ENCODE data around the gene TDRD5.

The TDRD5 gene, protein sequence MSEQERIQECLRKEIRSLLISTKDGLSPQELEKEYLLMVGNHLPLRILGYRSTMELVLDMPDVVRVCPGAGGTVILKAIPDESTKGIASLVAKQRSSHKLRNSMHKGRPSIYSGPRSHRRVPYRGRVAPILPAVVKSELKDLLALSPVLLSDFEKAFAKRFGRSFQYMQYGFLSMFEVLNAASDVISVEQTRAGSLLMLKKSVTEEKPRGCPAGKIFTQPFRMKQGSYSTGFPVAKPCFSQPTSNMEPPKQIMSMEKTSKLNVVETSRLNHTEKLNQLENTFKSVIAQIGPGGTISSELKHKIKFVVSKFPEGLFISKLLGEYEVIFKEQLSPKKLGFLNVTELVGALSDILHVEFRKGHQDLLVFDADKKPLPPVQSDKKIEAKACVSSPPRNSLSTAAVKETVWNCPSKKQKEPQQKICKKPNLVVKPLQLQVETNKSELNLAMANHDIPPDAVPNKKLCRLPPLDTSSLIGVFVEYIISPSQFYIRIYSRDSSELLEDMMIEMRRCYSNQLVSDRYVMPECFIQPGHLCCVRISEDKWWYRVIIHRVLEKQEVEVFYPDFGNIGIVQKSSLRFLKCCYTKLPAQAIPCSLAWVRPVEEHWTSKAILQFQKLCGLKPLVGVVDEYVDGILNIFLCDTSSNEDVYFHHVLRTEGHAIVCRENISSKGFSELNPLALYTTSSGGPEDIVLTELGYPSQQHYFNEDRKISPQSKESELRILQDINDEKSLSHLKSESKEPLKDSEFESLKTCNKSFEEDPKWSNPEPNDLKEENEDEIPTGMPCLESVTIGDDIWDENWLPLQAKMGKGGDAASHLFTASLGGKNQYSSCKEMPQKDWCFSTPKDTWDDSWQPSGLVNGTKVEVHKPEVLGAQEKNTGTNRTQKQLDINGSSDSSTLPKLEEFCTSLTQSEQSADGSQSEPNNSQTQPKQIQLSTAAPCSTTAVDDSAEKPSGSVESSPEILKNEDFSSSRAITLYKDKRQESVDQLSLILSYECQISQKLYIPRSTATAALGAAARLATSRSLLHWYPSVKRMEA

DNA sequence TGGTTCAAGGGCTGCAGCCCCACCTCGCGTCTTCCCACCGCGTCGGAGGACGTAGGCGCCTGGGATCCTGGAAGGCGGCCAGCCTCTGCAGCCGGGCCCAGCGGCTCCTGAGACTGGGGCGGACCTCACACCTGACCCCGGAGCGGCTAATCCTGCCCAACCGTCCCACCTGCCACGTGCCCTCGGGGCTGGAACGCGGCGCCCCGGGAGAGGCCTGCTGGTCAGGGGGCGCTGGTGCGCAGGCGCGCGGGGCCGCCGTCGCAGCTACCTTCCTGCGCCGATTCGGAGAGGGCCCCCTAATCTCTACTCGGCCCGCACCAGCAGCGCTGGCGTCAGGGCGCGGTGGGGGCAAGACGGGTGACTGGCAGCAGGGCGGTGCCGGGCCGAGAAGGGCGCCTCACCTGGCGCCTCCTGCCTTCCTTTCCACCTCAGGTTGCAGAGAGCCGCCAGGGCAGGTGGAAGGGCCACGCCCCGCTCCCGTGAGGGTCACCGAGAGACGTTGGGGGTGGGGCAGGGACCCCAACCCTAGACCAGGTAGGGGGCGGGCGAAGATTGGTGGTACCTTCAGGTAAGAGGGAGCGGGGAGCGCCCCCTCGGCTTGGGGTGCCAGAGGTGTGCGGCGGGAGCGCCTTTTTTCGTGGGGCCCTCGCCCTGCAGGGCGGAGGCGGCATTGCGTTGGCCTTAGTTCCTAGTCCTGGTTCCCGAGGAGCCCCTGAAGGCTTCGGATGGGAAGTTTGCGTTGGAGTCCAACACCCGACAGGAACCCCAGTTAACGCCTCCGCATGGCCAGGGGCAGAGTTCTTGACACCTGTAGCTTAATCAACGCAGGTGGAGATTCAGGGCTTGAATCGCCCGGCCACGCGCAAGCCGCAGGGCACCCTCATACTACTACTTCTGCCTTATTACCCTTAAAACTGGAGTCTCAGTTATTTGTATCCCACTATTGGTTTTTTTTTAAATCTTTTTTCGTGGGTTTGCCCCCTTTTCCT, at the start of gene TDRD5:
TDRD5 (plus strand) TSS at position 241 of the 989 bp plus-strand sequence. CDS start 784 bp downstream, outside the sequence.
- Histone ChIP-seq H3K27ac (ENCODE audit: low read length) (no peak within 1 kb of the TSS), H3K27me3 (ENCODE audit: control insufficient read depth, insufficient read depth, low read length) (peaks cover 2% of the 10 kb centered on the region; the same call in 1 of the 2 replicates), H3K4me3 (ENCODE audit: low read length) (peak within 1 kb of the TSS; percentile 8; the same call in 1 of the 2 replicates)

DNA sequence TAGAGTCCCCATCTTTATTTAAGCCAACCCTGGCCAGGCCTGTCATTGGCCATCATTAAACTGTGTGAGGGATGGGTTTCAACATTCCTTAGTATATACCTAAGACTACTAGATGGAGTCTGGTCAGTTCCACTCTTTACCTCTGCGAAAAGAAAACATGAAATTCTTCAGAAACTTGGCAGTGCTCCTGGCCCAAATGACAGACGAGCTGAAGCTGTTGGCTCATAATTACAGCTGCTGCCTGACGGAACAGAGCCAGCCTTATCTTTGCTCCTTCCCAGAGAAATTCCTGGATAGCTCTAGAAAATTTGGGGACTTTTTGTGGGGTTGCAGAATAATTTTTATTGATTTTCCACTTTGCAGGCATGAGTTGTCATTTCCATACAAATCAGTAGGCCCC, 46.3 kb upstream of the TDRD5 start:
- no peak overlapping the region for H3K4me3 ChIP-seq (ENCODE audit: low read length)
- H3K9me3 ChIP-seq (ENCODE audit: control insufficient read depth, insufficient read depth, low read length): no peaks in the 10 kb centered on the region
- no peak overlapping the region for H3K27ac ChIP-seq (ENCODE audit: low read length)
- H3K36me3 ChIP-seq (ENCODE audit: control insufficient read depth, insufficient read depth, low read length): no peaks in the 10 kb centered on the region
- WGBS (ENCODE audit: insufficient coverage, insufficient read length): no CpG with 5 or more reads among the region's 3 CpGs
- H3K27me3 ChIP-seq (ENCODE audit: control insufficient read depth, insufficient read depth, low read length): no peaks in the 10 kb centered on the region
- H3K4me1 ChIP-seq (ENCODE audit: control insufficient read depth, insufficient read depth, low read length): no peaks in the 10 kb centered on the region
- DNase-seq (ENCODE audit: low read depth, low spot score): no peak

More for the DNA sequence above, at the start of gene TDRD5:
- H3K36me3 ChIP-seq (ENCODE audit: control insufficient read depth, insufficient read depth, low read length): no peaks in the 10 kb centered on the region; the same call in 1 of the 2 replicates
- H3K9me3 ChIP-seq (ENCODE audit: control insufficient read depth, insufficient read depth, low read length): no peaks in the 10 kb centered on the region
- no peaks in the 10 kb centered on the region; the same call in 1 of the 2 replicates for H3K4me1 ChIP-seq (ENCODE audit: control insufficient read depth, insufficient read depth, low read length)
- WGBS (ENCODE audit: insufficient coverage, insufficient read length): no CpG with 5 or more reads among the region's 75 CpGs
- no peak for DNase-seq (ENCODE audit: low read depth, low spot score)

DNA sequence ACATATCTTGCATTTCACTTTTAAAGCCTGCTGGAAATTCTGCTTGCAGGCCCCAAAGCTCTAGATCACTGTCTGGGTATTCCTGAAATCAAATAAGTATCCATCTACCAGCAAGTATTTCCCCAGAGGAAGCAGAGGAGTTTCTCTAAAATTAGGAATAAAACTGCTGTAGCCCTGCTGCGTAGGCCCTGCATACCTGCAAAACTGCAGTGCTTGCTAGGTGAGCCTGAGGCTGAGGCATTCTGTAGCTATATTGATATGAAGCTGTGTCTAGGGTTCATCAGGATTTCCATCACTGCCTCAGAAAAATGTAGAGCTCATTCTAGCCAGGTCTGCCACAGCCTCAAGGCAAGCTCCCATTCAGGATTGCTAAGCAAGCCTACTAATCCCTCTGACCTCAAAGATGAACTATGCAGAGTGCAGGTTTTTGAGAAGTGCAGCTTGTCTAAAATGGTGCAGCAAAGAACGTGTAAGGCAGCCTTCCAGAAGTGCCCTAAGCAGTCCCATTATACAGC, 44.6 kb upstream of the TDRD5 start:
- Histone ChIP-seq H3K4me3 (ENCODE audit: low read length) (no peak overlapping the region), H3K36me3 (ENCODE audit: control insufficient read depth, insufficient read depth, low read length) (no peaks in the 10 kb centered on the region), H3K27me3 (ENCODE audit: control insufficient read depth, insufficient read depth, low read length) (no peaks in the 10 kb centered on the region), H3K27ac (ENCODE audit: low read length) (no peak overlapping the region), H3K4me1 (ENCODE audit: control insufficient read depth, insufficient read depth, low read length) (no peaks in the 10 kb centered on the region), H3K9me3 (ENCODE audit: control insufficient read depth, insufficient read depth, low read length) (no peaks in the 10 kb centered on the region)
- no peak for DNase-seq (ENCODE audit: low read depth, low spot score)
- no CpG with 5 or more reads among the region's 2 CpGs for WGBS (ENCODE audit: insufficient coverage, insufficient read length)

DNA sequence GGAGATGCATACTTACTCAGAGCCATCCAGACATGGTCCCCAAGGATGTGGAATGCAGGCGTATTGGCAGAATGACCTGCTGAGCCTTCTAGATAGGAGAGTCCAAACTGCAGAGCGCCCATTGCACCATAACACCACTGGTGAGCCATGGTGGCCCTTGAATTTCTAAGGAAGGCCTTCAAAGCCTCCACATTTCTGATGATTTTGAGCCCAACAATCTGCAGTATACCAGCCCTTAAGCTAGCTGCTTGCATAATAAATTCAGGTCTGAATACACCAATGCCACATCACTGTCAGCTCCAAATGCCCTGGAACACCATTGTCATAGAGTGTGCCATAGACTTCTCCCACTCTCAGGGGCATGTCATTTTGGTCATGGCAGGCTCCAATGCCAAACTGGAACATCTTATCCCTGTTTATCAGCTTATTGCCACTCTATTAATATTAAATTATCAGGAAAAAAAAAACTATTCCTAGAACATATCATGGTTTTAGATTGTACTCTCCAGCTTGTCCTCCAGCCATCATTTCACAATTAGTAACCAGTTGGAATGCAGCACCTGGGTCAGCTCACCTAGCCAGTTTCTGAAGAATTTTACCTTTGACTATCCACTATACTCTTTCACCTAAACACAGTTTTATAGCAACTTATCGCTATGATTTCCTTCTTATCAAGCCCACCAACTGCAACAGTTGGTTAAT, 42.8 kb upstream of the TDRD5 start:
- Histone ChIP-seq H3K27ac (ENCODE audit: low read length) (no peak overlapping the region), H3K4me3 (ENCODE audit: low read length) (no peak overlapping the region), H3K9me3 (ENCODE audit: control insufficient read depth, insufficient read depth, low read length) (no peaks in the 10 kb centered on the region), H3K4me1 (ENCODE audit: control insufficient read depth, insufficient read depth, low read length) (no peaks in the 10 kb centered on the region), H3K27me3 (ENCODE audit: control insufficient read depth, insufficient read depth, low read length) (no peaks in the 10 kb centered on the region), H3K36me3 (ENCODE audit: control insufficient read depth, insufficient read depth, low read length) (no peaks in the 10 kb centered on the region)
- WGBS (ENCODE audit: insufficient coverage, insufficient read length): no CpG with 5 or more reads among the region's 3 CpGs
- DNase-seq (ENCODE audit: low read depth, low spot score): no peak

DNA sequence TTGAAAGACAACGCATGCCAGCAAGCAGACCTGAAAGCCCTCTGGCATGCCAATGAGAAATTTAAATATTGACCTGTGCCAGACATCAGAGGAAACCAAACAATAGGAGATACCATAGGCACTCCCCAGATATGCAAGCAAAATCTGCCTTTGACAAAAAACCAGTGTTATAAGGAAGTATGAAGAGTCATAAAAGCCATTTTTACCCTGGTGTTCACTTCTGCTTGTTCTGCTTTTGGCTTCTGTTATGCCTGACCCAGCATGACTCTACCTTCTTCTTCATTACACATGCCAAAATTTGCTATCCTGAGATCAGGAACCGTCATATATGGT, 42.3 kb upstream of the TDRD5 start:
- Histone ChIP-seq H3K27me3 (ENCODE audit: control insufficient read depth, insufficient read depth, low read length) (no peaks in the 10 kb centered on the region), H3K4me3 (ENCODE audit: low read length) (no peak overlapping the region), H3K27ac (ENCODE audit: low read length) (no peak overlapping the region), H3K9me3 (ENCODE audit: control insufficient read depth, insufficient read depth, low read length) (no peaks in the 10 kb centered on the region), H3K4me1 (ENCODE audit: control insufficient read depth, insufficient read depth, low read length) (no peaks in the 10 kb centered on the region), H3K36me3 (ENCODE audit: control insufficient read depth, insufficient read depth, low read length) (no peaks in the 10 kb centered on the region)
- no peak for DNase-seq (ENCODE audit: low read depth, low spot score)
- no CpG with 5 or more reads among the region's 2 CpGs for WGBS (ENCODE audit: insufficient coverage, insufficient read length)

DNA sequence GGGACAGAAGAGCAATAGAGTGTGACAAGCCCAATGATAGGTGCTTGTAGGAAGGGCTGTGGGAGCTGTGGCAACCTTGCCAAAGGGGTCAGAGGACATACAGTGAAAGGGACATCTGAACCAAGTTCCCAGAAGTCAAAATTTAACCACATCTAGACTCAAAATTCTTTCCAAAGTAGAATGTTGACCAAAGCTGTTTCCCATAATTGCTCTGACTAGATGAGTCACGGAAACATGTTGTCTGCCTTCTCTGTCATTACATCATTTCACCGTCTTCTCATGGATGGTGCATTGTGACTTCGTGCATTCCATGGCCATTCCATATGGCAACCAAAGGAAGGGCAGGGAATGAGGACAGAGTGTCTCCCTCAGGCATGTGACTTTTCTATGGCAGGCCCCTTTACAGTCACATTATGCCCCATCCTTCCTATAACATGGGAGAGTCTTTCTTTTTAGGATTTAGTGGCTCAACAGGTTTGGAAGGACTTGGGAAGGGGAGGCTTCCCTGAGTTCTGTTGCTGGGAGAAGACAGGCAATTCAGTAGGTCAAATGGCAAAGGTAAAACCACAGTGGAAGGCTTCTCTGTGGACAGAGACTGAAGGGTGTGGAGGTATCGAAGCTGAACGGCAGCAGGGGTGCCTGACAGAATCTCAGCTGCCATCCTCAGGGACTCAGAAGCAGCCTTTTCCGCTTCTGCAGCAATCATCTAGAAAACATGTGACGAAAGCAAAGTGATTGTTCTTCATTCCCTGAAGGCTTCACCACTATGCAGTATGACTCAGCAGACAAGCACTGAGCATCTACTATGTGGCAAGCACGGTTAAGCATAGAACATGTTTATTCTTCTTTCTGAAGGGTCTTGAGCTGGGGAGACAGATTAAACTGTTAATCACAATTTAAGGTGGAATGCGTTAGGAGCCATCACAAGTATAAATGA, 40.6 kb upstream of the TDRD5 start:
- H3K4me1 ChIP-seq (ENCODE audit: control insufficient read depth, insufficient read depth, low read length): no peaks in the 10 kb centered on the region
- no peaks in the 10 kb centered on the region for H3K27me3 ChIP-seq (ENCODE audit: control insufficient read depth, insufficient read depth, low read length)
- no peak for DNase-seq (ENCODE audit: low read depth, low spot score)
- H3K36me3 ChIP-seq (ENCODE audit: control insufficient read depth, insufficient read depth, low read length): no peaks in the 10 kb centered on the region
- no peak overlapping the region for H3K27ac ChIP-seq (ENCODE audit: low read length)
- no peak overlapping the region for H3K4me3 ChIP-seq (ENCODE audit: low read length)
- no peaks in the 10 kb centered on the region for H3K9me3 ChIP-seq (ENCODE audit: control insufficient read depth, insufficient read depth, low read length)
- no CpG with 5 or more reads among the region's 9 CpGs for WGBS (ENCODE audit: insufficient coverage, insufficient read length)

DNA sequence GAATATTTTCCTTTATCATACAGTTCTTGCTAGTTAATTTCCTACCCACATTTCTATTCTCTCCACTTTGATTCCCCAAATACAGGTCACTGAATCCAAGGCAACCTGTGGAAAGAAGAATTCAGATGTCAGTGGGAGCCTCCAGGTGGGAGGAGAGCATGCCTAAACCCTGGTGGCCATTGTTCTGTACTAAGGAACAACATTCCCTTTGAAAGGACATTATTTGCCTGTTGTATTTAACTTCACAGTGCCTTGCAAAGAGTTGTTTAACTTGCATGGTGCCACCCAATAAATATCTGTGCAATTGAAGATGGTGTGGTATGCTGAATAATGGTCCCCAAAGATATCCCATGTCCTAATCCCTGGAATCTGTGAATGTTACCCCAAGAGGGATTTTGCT, 37.2 kb upstream of the TDRD5 start:
- Histone ChIP-seq H3K4me3 (ENCODE audit: low read length) (no peak overlapping the region), H3K9me3 (ENCODE audit: control insufficient read depth, insufficient read depth, low read length) (no peaks in the 10 kb centered on the region), H3K27me3 (ENCODE audit: control insufficient read depth, insufficient read depth, low read length) (no peaks in the 10 kb centered on the region), H3K36me3 (ENCODE audit: control insufficient read depth, insufficient read depth, low read length) (no peaks in the 10 kb centered on the region), H3K27ac (ENCODE audit: low read length) (no peak overlapping the region), H3K4me1 (ENCODE audit: control insufficient read depth, insufficient read depth, low read length) (no peaks in the 10 kb centered on the region)
- no peak for DNase-seq (ENCODE audit: low read depth, low spot score)

DNA sequence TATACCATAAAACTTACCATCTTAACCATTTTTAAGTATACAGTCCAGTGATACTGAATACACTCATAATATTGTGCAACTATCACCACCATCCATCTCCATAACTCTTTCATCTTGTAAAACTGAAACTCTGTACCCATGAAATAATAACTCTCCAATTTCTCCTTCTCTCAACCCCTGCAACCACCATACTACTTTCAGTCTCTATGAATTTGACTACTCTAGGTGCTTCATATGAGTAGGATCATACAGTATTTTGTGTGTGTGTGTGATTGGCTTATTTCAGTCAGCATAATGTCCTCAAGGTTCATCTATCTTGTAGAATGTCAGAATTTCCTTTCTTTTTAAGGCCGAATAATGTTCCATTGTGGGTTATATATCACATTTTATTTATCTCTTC, 33.6 kb upstream of the TDRD5 start:
- H3K27ac ChIP-seq (ENCODE audit: low read length): no peak overlapping the region
- no peak for DNase-seq (ENCODE audit: low read depth, low spot score)
- no CpG with 5 or more reads among the region's 1 CpG for WGBS (ENCODE audit: insufficient coverage, insufficient read length)
- no peaks in the 10 kb centered on the region for H3K4me1 ChIP-seq (ENCODE audit: control insufficient read depth, insufficient read depth, low read length)
- no peaks in the 10 kb centered on the region for H3K27me3 ChIP-seq (ENCODE audit: control insufficient read depth, insufficient read depth, low read length)
- H3K4me3 ChIP-seq (ENCODE audit: low read length): no peak overlapping the region
- H3K36me3 ChIP-seq (ENCODE audit: control insufficient read depth, insufficient read depth, low read length): no peaks in the 10 kb centered on the region
- H3K9me3 ChIP-seq (ENCODE audit: control insufficient read depth, insufficient read depth, low read length): no peaks in the 10 kb centered on the region

Data from iPS DF 6.9 (cell line).